Spleen (tissue), 7 donors: ENCODE results near the gene CNTLN.

Experiments used
- POLR2A ChIP-seq, 3 donors: fragments of 450-650 bp; IDR thresholded peaks; one replicate each; pipeline ENCODE4 v1.5.1; 2017; ENCODE audit warnings: antibody characterized with exemption in 3 of 3, mild to moderate bottlenecking in 1 of 3
- POLR2AphosphoS5 ChIP-seq, 3 donors: sonication (generic); formaldehyde crosslinking; IDR thresholded peaks; one replicate each; pipeline ENCODE4 v1.5.1; 2017; ENCODE audit warnings: antibody characterized with exemption in 3 of 3
- TF ChIP-seq, protein P1 (sequence below), 11 experiments: fragments of 200-600 bp in 7 of 11; fragments of 450-650 bp in 4 of 11; sonication (generic) in 4 of 11; IDR thresholded peaks in 8 of 11; conservative IDR thresholded peaks in 3 of 11; 1 replicate in 7 of 11; 2 replicates in 4 of 11; pipeline versions ENCODE4 v1.4.0 to v1.8.0; 2016 to 2021; ENCODE audit warnings: antibody characterized with exemption in 11 of 11, inconsistent platforms in 4 of 11, mild to moderate bottlenecking in 1 of 11
- donor health status: DM: no; HTN: no; CAD: no; lungs with moderate emphysema.
- donor health status: DM: no; HTN: no; CAD: no.
- donor health status: DM: no; HTN: no; CAD: no.

DNA sequence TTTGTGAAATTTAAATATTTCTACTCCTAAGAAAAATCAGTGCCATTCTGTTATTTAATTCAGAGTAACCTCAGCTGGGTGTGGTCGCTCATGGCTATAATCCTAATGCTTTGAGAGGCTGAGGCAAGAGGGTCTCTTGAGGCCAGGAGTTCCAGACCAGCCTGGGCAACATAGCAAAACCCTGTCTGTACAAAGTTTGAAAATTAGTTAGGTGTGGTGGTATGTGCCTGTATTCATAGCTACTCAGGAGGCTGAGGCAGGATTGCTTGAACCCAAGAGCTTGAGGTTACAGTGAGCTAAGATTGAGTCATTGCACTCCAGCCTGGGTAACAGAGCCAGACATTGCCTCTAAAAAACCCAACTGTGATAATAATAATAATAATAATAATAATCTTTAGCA lies 44.8 kb upstream of the CNTLN start:
- no peak for TF ChIP-seq POLR2AphosphoS5 (IDR thresholded peaks at IDR 0.05)
- TF ChIP-seq, protein P1, sequence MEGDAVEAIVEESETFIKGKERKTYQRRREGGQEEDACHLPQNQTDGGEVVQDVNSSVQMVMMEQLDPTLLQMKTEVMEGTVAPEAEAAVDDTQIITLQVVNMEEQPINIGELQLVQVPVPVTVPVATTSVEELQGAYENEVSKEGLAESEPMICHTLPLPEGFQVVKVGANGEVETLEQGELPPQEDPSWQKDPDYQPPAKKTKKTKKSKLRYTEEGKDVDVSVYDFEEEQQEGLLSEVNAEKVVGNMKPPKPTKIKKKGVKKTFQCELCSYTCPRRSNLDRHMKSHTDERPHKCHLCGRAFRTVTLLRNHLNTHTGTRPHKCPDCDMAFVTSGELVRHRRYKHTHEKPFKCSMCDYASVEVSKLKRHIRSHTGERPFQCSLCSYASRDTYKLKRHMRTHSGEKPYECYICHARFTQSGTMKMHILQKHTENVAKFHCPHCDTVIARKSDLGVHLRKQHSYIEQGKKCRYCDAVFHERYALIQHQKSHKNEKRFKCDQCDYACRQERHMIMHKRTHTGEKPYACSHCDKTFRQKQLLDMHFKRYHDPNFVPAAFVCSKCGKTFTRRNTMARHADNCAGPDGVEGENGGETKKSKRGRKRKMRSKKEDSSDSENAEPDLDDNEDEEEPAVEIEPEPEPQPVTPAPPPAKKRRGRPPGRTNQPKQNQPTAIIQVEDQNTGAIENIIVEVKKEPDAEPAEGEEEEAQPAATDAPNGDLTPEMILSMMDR (IDR thresholded peaks at IDR 0.05 in 8 of 11, conservative IDR thresholded peaks at IDR 0.05 in 3 of 11) = no peak
- no peak for TF ChIP-seq POLR2A (IDR thresholded peaks at IDR 0.05)
